Hepatocyte (in vitro differentiated cells): Measurements from ENCODE around the gene FAM124A. TPM values are rescaled to one million over a fixed set of nuclear protein-coding genes. Genes with fewer than 3 reads are reported as not detected.

Source experiments
- polyA plus RNA-seq: library from polyadenylated mRNA; unstranded; fragments of >200 nt; fragmentation: Nextera tagmentation; extraction: Ambion mirVana; gene quantifications from 2 replicates; pipeline ENCODE4 v1.2.1, GENCODE V29; 2016
- small RNA-seq: library from RNA; depleted of rRNA; stranded (forward); fragments of <200 nt; gene quantifications from one replicate; pipeline ENCODE3, GENCODE V24; 2014
- total RNA-seq: library from RNA; depleted of rRNA; stranded (reverse); fragments of >200 nt; gene quantifications from 2 replicates; pipeline ENCODE4 v1.2.3, GENCODE V29; 2014

The FAM124A gene
- total and polyA plus RNA-seq, 2 experiments from 2014 or later = 0.60 to 1.7 TPM

Small RNA genes within 50 kb of the gene (small RNA-seq; reads per million reads assigned to genes)
- gene PRELID3BP2 = not detected

Other genes starting within 250 kb of the FAM124A start
- gene C13orf42, start 111.1 kb upstream of the FAM124A start, total RNA-seq = not detected in 2 replicates
- not detected in 2 replicates for gene C13orf42, start 111.1 kb upstream of the FAM124A start, polyA plus RNA-seq
- gene SERPINE3, start 117.3 kb downstream of the FAM124A start, total RNA-seq = 40.1 and 53.6 TPM in 2 replicates
- gene SERPINE3, start 117.3 kb downstream of the FAM124A start, polyA plus RNA-seq = 163 and 297 TPM in 2 replicates
- 40.1 and 51.2 TPM in 2 replicates for gene INTS6, start 230.6 kb downstream of the FAM124A start, total RNA-seq
- gene INTS6, start 230.6 kb downstream of the FAM124A start, polyA plus RNA-seq = 28.5 and 30.7 TPM in 2 replicates